Transverse colon (tissue), 4 donors: ENCODE results near the gene PRKAG3. TPM values are rescaled to one million over a fixed set of nuclear protein-coding genes. Genes with fewer than 3 reads are reported as not detected.
A peak's percentile ranks its signal among the peaks of the same experiment; 100 is the strongest.

Experiments used
- DNase-seq: peaks from one replicate; pipeline ENCODE4 v3.0.0-alpha.2; 2019
- H3K27ac ChIP-seq, 4 donors: fragments of 200-600 bp; sonication (generic); 2 replicates each; pipeline ENCODE4 v1.5.1; 2016 to 2018; ENCODE audit warnings: inconsistent platforms in 4 of 4
- H3K27me3 ChIP-seq: fragments of 200-600 bp; sonication (generic); 2 replicates; pipeline ENCODE4 v1.5.1; 2017; ENCODE audit warnings: inconsistent platforms
- H3K36me3 ChIP-seq, 4 donors: fragments of 200-600 bp; sonication (generic); 2 replicates each; pipeline ENCODE4 v1.5.1; 2017 to 2019; ENCODE audit warnings: inconsistent platforms in 4 of 4
- H3K4me1 ChIP-seq, 4 donors: fragments of 200-600 bp; sonication (generic); 2 replicates each; pipeline ENCODE4 v1.5.1; 2017 to 2020; ENCODE audit warnings: inconsistent platforms in 4 of 4
- H3K4me3 ChIP-seq, 4 donors: fragments of 200-600 bp; sonication (generic); 1 replicate in 1 of 4; 2 replicates in 3 of 4; pipeline versions ENCODE4 v1.5.1 to v1.6.1; 2017 to 2019; ENCODE audit warnings: inconsistent platforms in 4 of 4
- H3K9me3 ChIP-seq, 2 donors: fragments of 200-600 bp; sonication (generic); 2 replicates each; pipeline ENCODE4 v1.5.1; 2017 to 2019; ENCODE audit warnings: inconsistent platforms in 2 of 2
- CTCF ChIP-seq, 5 experiments: fragments of 200-600 bp in 3 of 5; fragments of 450-650 bp in 2 of 5; sonication (generic) in 3 of 5; IDR thresholded peaks; 1 replicate in 2 of 5; 2 replicates in 3 of 5; pipeline ENCODE4 v1.5.1; 2016 to 2017; ENCODE audit warnings: antibody characterized with exemption in 5 of 5, inconsistent platforms in 3 of 5, mild to moderate bottlenecking in 2 of 5, moderate library complexity in 1 of 5
- EP300 ChIP-seq: sonication (generic); formaldehyde crosslinking; IDR thresholded peaks from one replicate; pipeline ENCODE4 v1.6.1; 2017; ENCODE audit warnings: antibody characterized with exemption, low read depth
- POLR2A ChIP-seq: fragments of 450-650 bp; IDR thresholded peaks from one replicate; pipeline ENCODE4 v1.6.1; 2016; ENCODE audit warnings: antibody characterized with exemption, mild to moderate bottlenecking, moderate library complexity
- POLR2AphosphoS5 ChIP-seq, 3 donors: sonication (generic); formaldehyde crosslinking; IDR thresholded peaks; one replicate each; pipeline ENCODE4 v1.6.1; 2016; ENCODE audit warnings: antibody characterized with exemption in 3 of 3
- WGBS, 2 donors: methylation state at CpG; one replicate each; pipeline ENCODE4 v1.1.5; 2018; ENCODE audit warnings: low coverage in 1 of 2; 5-methylcytosine and 5-hydroxymethylcytosine counted together
- in situ Hi-C, 4 donors: fragments of 200-750 bp; cut with MboI; loops; one replicate each; pipeline versions ENCODE4 v1.15.0 to v1.15.1; 2017; ENCODE audit warnings: low sequenced_read_pairs in 3 of 4, low pct_ligation_motif_present in 1 of 4, low pct_unique_long_range_greater_than_20kb in 1 of 4
- intact Hi-C: fragments of 100-400 bp; cut with DNase I; formaldehyde crosslinking; loops from one replicate; pipeline ENCODE4 v1.15.1; 2023; ENCODE audit warnings: low total_unique reads
- total RNA-seq, 4 donors: library from RNA; depleted of rRNA; stranded (reverse); fragments of >200 nt; gene quantifications; one replicate each; pipeline ENCODE4 v1.1.0, GENCODE V29; 2016

Gene PRKAG3
- total RNA-seq, 4 donors from 2014 or later, result not detected

GRCh38 chr2:218858671-218859555, 27.3 kb upstream of the PRKAG3 start:
- Histone ChIP-seq H3K27me3 (peaks cover 97% of the 10 kb centered on the region), H3K36me3 (no peaks in the 10 kb centered on the region), H3K27ac (no peak overlapping the region), H3K9me3 (no peaks in the 10 kb centered on the region), H3K4me1 (peaks cover 6 to 20% (median 12%) of the 10 kb centered on the region in 4 donors), H3K4me3 (peak overlapping the region in 3 of 4 donors; percentile 21 to 48 (median 30))
- DNase-seq, result no peak
- intact Hi-C loops, result no loop called here
- TF ChIP-seq CTCF (IDR thresholded peaks at IDR 0.05) (no peak), EP300 (no peak), POLR2AphosphoS5 (IDR thresholded peaks at IDR 0.05) (no peak), POLR2A (no peak)
- WGBS, 2 donors, result 13 to 20% methylated on average over 1 to 50 of the region's 51 CpGs
- in situ Hi-C loops, result no loop called here

- Histone ChIP-seq H3K27ac (no peak overlapping the region), H3K9me3 (no peaks in the 10 kb centered on the region), H3K36me3 (no peaks in the 10 kb centered on the region), H3K27me3 (peaks cover 97% of the 10 kb centered on the region), H3K4me1 (peaks cover 6 to 20% (median 12%) of the 10 kb centered on the region in 4 donors), H3K4me3 (no peak overlapping the region)
- intact Hi-C loops (no loop called here), in situ Hi-C loops (no loop called here)
- 13% methylated on average over 1 of the region's 1 CpG; no CpG with 5 or more reads in 1 of the 2 donors for WGBS, 2 donors
- no peak for DNase-seq
- no peak for TF ChIP-seq CTCF (IDR thresholded peaks at IDR 0.05)
- TF ChIP-seq POLR2A, result no peak
- no peak for TF ChIP-seq POLR2AphosphoS5 (IDR thresholded peaks at IDR 0.05)
- TF ChIP-seq EP300, result no peak
Measured at GRCh38 chr2:218858138-218858445, 26.5 kb upstream of the PRKAG3 start.

- no peaks in the 10 kb centered on the region for H3K9me3 ChIP-seq
- H3K4me1 ChIP-seq, result peaks cover 6 to 22% (median 12%) of the 10 kb centered on the region in 4 donors
- intact Hi-C loops (no loop called here), in situ Hi-C loops (no loop called here)
- H3K27me3 ChIP-seq, result peaks cover 97% of the 10 kb centered on the region
- H3K4me3 ChIP-seq, result no peak overlapping the region
- no peak for DNase-seq
- WGBS, 2 donors, result 23 to 30% methylated on average over 2 to 10 of the region's 10 CpGs
- no peaks in the 10 kb centered on the region for H3K36me3 ChIP-seq
- no peak for TF ChIP-seq EP300
- TF ChIP-seq CTCF (IDR thresholded peaks at IDR 0.05), result no peak
- H3K27ac ChIP-seq, result no peak overlapping the region
Measured at GRCh38 chr2:218857371-218858137, 26.0 kb upstream of the PRKAG3 start.

GRCh38 chr2:218856896-218857243, 25.3 kb upstream of the PRKAG3 start:
- DNase-seq, result no peak
- H3K4me1 ChIP-seq, result peaks cover 6 to 23% (median 12%) of the 10 kb centered on the region in 4 donors
- no peaks in the 10 kb centered on the region for H3K36me3 ChIP-seq
- no peak overlapping the region for H3K4me3 ChIP-seq
- TF ChIP-seq EP300 (no peak), POLR2A (no peak), CTCF (IDR thresholded peaks at IDR 0.05) (no peak), POLR2AphosphoS5 (IDR thresholded peaks at IDR 0.05) (no peak)
- H3K9me3 ChIP-seq, result no peaks in the 10 kb centered on the region
- H3K27ac ChIP-seq, result no peak overlapping the region
- WGBS, 2 donors, result 87% methylated on average over 1 of the region's 1 CpG; no CpG with 5 or more reads in 1 of the 2 donors
- peaks cover 97% of the 10 kb centered on the region for H3K27me3 ChIP-seq
- intact Hi-C loops (no loop called here), in situ Hi-C loops (no loop called here)
